Sigmoid colon (tissue), 7 donors: ENCODE results near the gene AHR. TPM values are rescaled to one million over a fixed set of nuclear protein-coding genes. Genes with fewer than 3 reads are reported as not detected.

ENCODE experiments used
- DNase-seq: peaks from one replicate; pipeline ENCODE4 v3.0.0-alpha.2; 2019
- H3K27ac ChIP-seq, 4 donors: fragments of 200-600 bp; sonication (generic); one replicate each; pipeline ENCODE4 v1.5.1; 2016 to 2019; ENCODE audit warnings: mild to moderate bottlenecking in 1 of 4
- H3K27me3 ChIP-seq, 3 donors: fragments of 200-600 bp; sonication (generic); one replicate each; pipeline ENCODE4 v1.5.1; 2019; ENCODE audit warnings: mild to moderate bottlenecking in 1 of 3
- H3K36me3 ChIP-seq, 4 donors: fragments of 200-600 bp; sonication (generic); one replicate each; pipeline ENCODE4 v1.5.1; 2016 to 2019
- H3K4me1 ChIP-seq, 4 donors: fragments of 200-600 bp; sonication (generic); one replicate each; pipeline ENCODE4 v1.5.1; 2017 to 2019
- H3K4me3 ChIP-seq, 4 donors: fragments of 200-600 bp; sonication (generic); one replicate each; pipeline ENCODE4 v1.5.1; 2017 to 2019; ENCODE audit warnings: mild to moderate bottlenecking in 2 of 4, moderate library complexity in 1 of 4
- H3K9me3 ChIP-seq, 4 donors: fragments of 200-600 bp in 3 of 4; sonication (generic) in 3 of 4; one replicate each; pipeline versions ENCODE4 v1.5.1 to v1.6.1; 2013 to 2019
- EP300 ChIP-seq, 4 donors: sonication (generic); formaldehyde crosslinking; IDR thresholded peaks; one replicate each; pipeline ENCODE4 v1.6.1; 2017; ENCODE audit warnings: antibody characterized with exemption in 4 of 4
- POLR2A ChIP-seq, 2 donors: fragments of 450-650 bp; IDR thresholded peaks; one replicate each; pipeline ENCODE4 v1.6.1; 2016; ENCODE audit warnings: antibody characterized with exemption in 2 of 2, mild to moderate bottlenecking in 2 of 2, moderate library complexity in 2 of 2
- POLR2AphosphoS5 ChIP-seq, 4 donors: sonication (generic); formaldehyde crosslinking; IDR thresholded peaks; one replicate each; pipeline ENCODE4 v1.6.1; 2017; ENCODE audit warnings: antibody characterized with exemption in 4 of 4
- WGBS, 2 donors: extraction: QIAGEN DNeasy Blood & Tissue Kit; methylation state at CpG; one replicate each; pipeline ENCODE4 v1.1.7; 2013; 5-methylcytosine and 5-hydroxymethylcytosine counted together
- intact Hi-C: fragments of 100-400 bp; cut with DNase I; formaldehyde crosslinking; loops from one replicate; pipeline ENCODE4 v1.15.1; 2023
- polyA plus RNA-seq, 3 donors: library from polyadenylated mRNA; stranded (reverse); fragments of 200-250 nt; gene quantifications; one replicate each; pipeline ENCODE4 v1.2.3, GENCODE V29; 2013
- total RNA-seq, 4 donors: library from RNA; depleted of rRNA; stranded (reverse); fragments of >200 nt; gene quantifications; one replicate each; pipeline ENCODE4 v1.1.0, GENCODE V29; 2016
- TF ChIP-seq, protein P1 (sequence below), 4 experiments: fragments of 450-650 bp in 3 of 4; fragments of 200-600 bp in 1 of 4; IDR thresholded peaks; one replicate each; pipeline ENCODE4 v1.5.1; 2016 to 2019; ENCODE audit warnings: antibody characterized with exemption in 4 of 4, mild to moderate bottlenecking in 3 of 4, moderate library complexity in 2 of 4
- donor health status: healthy with polysubstance abuse.
- donor health status: Bipolar disorder and iron deficiency.
- donor health status: healthy.

The AHR gene
- total and polyA plus RNA-seq, 7 donors = 9.0 to 76.0 (median 41.8) TPM

DNA sequence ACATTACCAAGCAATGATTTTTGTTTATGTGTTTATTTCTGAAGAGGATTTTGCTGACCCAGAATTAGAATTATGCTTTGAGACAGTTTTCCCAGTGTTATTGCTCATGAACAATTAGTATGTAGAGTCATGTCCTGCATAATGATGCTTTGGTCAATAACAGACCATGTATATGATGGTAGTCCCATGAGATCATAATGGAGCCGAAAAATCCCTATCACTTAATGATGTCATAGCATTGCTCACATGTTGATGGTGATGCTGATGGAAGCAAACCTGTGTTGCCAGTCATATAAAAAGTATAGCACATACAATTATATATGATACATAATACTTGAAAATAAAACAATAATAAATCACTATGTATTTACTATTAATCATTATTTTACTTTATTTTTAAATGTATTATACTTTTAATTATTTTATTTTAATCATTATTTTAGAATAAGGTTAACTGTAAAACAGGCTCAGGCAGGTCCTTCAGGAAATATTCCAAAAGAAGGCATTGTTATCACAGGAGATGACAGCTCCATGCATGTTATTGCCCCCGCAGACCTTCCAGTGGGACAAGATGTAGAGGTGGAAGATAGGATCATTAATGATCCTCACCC is 33.5 kb downstream of the AHR start:
- Histone ChIP-seq H3K27ac (no peak overlapping the region), H3K4me3 (no peak overlapping the region), H3K36me3 (peaks cover 0 to 66% (median 0%) of the 10 kb centered on the region in 4 donors), H3K27me3 (no peaks in the 10 kb centered on the region), H3K4me1 (peaks cover 0 to 7% (median 0%) of the 10 kb centered on the region in 4 donors), H3K9me3 (no peaks in the 10 kb centered on the region)
- TF ChIP-seq POLR2AphosphoS5 (IDR thresholded peaks at IDR 0.05) = no peak
- TF ChIP-seq, protein P1, sequence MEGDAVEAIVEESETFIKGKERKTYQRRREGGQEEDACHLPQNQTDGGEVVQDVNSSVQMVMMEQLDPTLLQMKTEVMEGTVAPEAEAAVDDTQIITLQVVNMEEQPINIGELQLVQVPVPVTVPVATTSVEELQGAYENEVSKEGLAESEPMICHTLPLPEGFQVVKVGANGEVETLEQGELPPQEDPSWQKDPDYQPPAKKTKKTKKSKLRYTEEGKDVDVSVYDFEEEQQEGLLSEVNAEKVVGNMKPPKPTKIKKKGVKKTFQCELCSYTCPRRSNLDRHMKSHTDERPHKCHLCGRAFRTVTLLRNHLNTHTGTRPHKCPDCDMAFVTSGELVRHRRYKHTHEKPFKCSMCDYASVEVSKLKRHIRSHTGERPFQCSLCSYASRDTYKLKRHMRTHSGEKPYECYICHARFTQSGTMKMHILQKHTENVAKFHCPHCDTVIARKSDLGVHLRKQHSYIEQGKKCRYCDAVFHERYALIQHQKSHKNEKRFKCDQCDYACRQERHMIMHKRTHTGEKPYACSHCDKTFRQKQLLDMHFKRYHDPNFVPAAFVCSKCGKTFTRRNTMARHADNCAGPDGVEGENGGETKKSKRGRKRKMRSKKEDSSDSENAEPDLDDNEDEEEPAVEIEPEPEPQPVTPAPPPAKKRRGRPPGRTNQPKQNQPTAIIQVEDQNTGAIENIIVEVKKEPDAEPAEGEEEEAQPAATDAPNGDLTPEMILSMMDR (IDR thresholded peaks at IDR 0.05) = no peak
- no peak for TF ChIP-seq EP300 (IDR thresholded peaks at IDR 0.05)
- no peak for TF ChIP-seq POLR2A (IDR thresholded peaks at IDR 0.05)
- intact Hi-C loops = no loop called here
- DNase-seq = no peak
- WGBS, 2 donors = 93 to 94% methylated on average over 2 of the region's 2 CpGs

DNA sequence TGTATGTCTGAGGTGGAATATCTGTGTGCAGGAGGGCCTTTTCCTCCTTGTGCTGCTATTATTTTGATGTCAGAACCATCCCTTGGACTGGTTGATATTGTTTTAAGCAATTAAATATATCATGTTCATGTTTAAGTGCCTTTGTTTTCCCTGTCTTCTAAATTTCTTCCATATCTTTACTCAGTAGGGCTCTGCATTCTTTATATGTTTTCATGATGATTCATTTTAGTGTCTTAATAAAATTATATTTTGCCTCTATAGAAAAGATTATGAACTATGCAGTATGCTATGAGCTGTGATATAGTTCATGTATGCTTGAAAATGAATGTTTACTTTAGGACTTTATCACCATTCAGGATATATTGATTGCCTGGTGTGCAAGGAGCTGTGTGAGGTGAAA is 34.8 kb downstream of the AHR start:
- DNase-seq = no peak
- H3K9me3 ChIP-seq = no peaks in the 10 kb centered on the region
- peaks cover 0 to 66% (median 0%) of the 10 kb centered on the region in 4 donors for H3K36me3 ChIP-seq
- no peaks in the 10 kb centered on the region for H3K27me3 ChIP-seq
- intact Hi-C loops = no loop called here
- peaks cover 0 to 7% (median 0%) of the 10 kb centered on the region in 4 donors for H3K4me1 ChIP-seq
- no peak overlapping the region for H3K27ac ChIP-seq
- no peak for TF ChIP-seq POLR2AphosphoS5 (IDR thresholded peaks at IDR 0.05)
- TF ChIP-seq EP300 (IDR thresholded peaks at IDR 0.05) = no peak
- TF ChIP-seq, protein P1 (IDR thresholded peaks at IDR 0.05) = no peak
- TF ChIP-seq POLR2A (IDR thresholded peaks at IDR 0.05) = no peak
- H3K4me3 ChIP-seq = no peak overlapping the region

DNA sequence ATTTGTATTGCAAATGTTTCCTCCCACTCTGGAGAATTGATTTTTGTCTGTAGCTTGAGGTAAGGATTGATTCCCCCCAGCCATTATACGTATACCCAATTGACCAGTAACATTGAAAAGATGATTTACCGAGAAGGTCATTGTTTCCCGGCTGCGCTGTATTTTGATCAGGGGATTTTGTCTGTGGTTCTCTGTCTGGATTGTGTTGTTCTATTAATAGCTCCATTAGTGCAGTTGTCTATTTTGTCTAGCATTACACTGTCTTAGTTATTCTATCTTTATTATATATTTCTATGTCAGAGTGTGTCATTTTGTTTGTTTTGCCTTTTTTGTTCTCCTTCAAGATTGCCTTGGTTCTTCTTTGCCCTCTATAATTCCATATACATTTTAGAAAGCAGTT is 37.7 kb downstream of the AHR start:
- no peak overlapping the region for H3K4me3 ChIP-seq
- peaks cover 0 to 7% (median 0%) of the 10 kb centered on the region in 4 donors for H3K4me1 ChIP-seq
- H3K36me3 ChIP-seq = peaks cover 0 to 70% (median 2%) of the 10 kb centered on the region in 4 donors
- H3K9me3 ChIP-seq = no peaks in the 10 kb centered on the region
- no peaks in the 10 kb centered on the region for H3K27me3 ChIP-seq
- intact Hi-C loops = no loop called here
- no peak for DNase-seq
- 85 to 95% methylated on average over 4 of the region's 4 CpGs for WGBS, 2 donors
- TF ChIP-seq, protein P1 (IDR thresholded peaks at IDR 0.05) = no peak
- TF ChIP-seq POLR2AphosphoS5 (IDR thresholded peaks at IDR 0.05) = no peak
- TF ChIP-seq EP300 (IDR thresholded peaks at IDR 0.05) = no peak
- TF ChIP-seq POLR2A (IDR thresholded peaks at IDR 0.05) = no peak
- H3K27ac ChIP-seq = no peak overlapping the region

DNA sequence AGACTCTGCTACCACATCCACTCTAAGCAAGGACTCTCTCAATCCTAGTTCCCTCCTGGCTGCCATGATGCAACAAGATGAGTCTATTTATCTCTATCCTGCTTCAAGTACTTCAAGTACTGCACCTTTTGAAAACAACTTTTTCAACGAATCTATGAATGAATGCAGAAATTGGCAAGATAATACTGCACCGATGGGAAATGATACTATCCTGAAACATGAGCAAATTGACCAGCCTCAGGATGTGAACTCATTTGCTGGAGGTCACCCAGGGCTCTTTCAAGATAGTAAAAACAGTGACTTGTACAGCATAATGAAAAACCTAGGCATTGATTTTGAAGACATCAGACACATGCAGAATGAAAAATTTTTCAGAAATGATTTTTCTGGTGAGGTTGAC is 40.7 kb downstream of the AHR start:
- TF ChIP-seq, protein P1 (IDR thresholded peaks at IDR 0.05) = no peak
- no peak for TF ChIP-seq POLR2AphosphoS5 (IDR thresholded peaks at IDR 0.05)
- no peak for TF ChIP-seq EP300 (IDR thresholded peaks at IDR 0.05)
- TF ChIP-seq POLR2A (IDR thresholded peaks at IDR 0.05) = no peak
- H3K4me3 ChIP-seq = no peak overlapping the region
- intact Hi-C loops = no loop called here
- peaks cover 0 to 45% (median 2%) of the 10 kb centered on the region in 4 donors for H3K36me3 ChIP-seq
- no peak overlapping the region for H3K27ac ChIP-seq
- WGBS, 2 donors = 90 to 95% methylated on average over 2 of the region's 2 CpGs
- no peaks in the 10 kb centered on the region for H3K9me3 ChIP-seq
- no peak for DNase-seq
- no peaks in the 10 kb centered on the region for H3K27me3 ChIP-seq
- H3K4me1 ChIP-seq = peaks cover 0 to 5% (median 0%) of the 10 kb centered on the region in 4 donors

DNA sequence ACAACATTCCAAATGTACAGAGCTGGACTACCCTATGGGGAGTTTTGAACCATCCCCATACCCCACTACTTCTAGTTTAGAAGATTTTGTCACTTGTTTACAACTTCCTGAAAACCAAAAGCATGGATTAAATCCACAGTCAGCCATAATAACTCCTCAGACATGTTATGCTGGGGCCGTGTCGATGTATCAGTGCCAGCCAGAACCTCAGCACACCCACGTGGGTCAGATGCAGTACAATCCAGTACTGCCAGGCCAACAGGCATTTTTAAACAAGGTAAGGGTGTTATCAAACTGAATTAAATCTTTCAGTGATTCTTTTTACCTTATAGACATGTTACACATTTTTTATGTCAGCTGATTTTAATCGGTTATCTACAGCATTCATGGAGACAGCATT is 41.5 kb downstream of the AHR start:
- Histone ChIP-seq H3K27ac (no peak overlapping the region), H3K4me1 (peaks cover 0 to 5% (median 0%) of the 10 kb centered on the region in 4 donors)

More for the DNA sequence above, 41.5 kb downstream of the AHR start:
- TF ChIP-seq, protein P1 (IDR thresholded peaks at IDR 0.05) = no peak
- TF ChIP-seq POLR2A (IDR thresholded peaks at IDR 0.05) (no peak), EP300 (IDR thresholded peaks at IDR 0.05) (no peak)
- H3K4me3 ChIP-seq = no peak overlapping the region
- H3K27me3 ChIP-seq = no peaks in the 10 kb centered on the region
- peaks cover 0 to 43% (median 2%) of the 10 kb centered on the region in 4 donors for H3K36me3 ChIP-seq
- intact Hi-C loops = no loop called here
- 83 to 89% methylated on average over 4 of the region's 4 CpGs for WGBS, 2 donors
- no peak for DNase-seq
- H3K9me3 ChIP-seq = no peaks in the 10 kb centered on the region
